ENCODE results near the gene KCNG2. TPM values are rescaled to one million over a fixed set of nuclear protein-coding genes. Genes with fewer than 3 reads are reported as not detected.

The KCNG2 gene
- polyA plus RNA-seq, 1 of the 3 experiments (the other 2 are of a cell fraction), result not detected

GRCh38 chr18:79918615-79919011, 120.9 kb downstream of the KCNG2 start:
- Histone ChIP-seq H3K27me3 (ENCODE audit: insufficient read depth) (no peaks in the 10 kb centered on the region), H3K9ac (no peak overlapping the region), H3K27ac (ENCODE audit: low read depth in 2 of 2, low read length in 1 of 2) (no peak overlapping the region), H2AFZ (ENCODE audit: low read depth) (no peak overlapping the region), H3K4me2 (no peak overlapping the region), H3K4me3 (ENCODE audit: low read depth in 2 of 2, low read length in 1 of 2) (no peak overlapping the region; a peak in 1 of 4 replicates), H3K9me2 (no peaks in the 10 kb centered on the region), H3K36me3 (replicated peaks in 1 of 2; ENCODE audit: control insufficient read depth in 1 of 2, insufficient read depth in 2 of 2, low read length in 1 of 2) (peaks cover 3 to 4% of the 10 kb centered on the region in 2 experiments), H3F3A (replicated peaks; ENCODE audit: insufficient read depth) (no peaks in the 10 kb centered on the region), H3K4me1 (ENCODE audit: control insufficient read depth in 1 of 2, insufficient read depth in 2 of 2, low read depth in 1 of 2, low read length in 1 of 2) (no peaks in the 10 kb centered on the region), H3K9me3 (no peaks in the 10 kb centered on the region), H3K79me2 (ENCODE audit: insufficient read depth) (no peaks in the 10 kb centered on the region), H4K20me1 (ENCODE audit: insufficient read depth) (no peaks in the 10 kb centered on the region)
- WGBS (ENCODE audit: low lambda C conversion rate), result 98% methylated on average over 11 of the region's 20 CpGs
- no peak for DNase-seq
- no peak for TF ChIP-seq RAD21 (IDR thresholded peaks at IDR 0.05; ENCODE audit: low read length)
- TF ChIP-seq SMC3 (IDR thresholded peaks at IDR 0.05; ENCODE audit: low read depth, low read length), result no peak
- TF ChIP-seq POLR2AphosphoS5 (IDR thresholded peaks at IDR 0.05; ENCODE audit: low read depth, low read length), result no peak
- no peak for TF ChIP-seq TEAD4 (IDR thresholded peaks at IDR 0.05; ENCODE audit: borderline replicate concordance, insufficient read depth)
- no peak for TF ChIP-seq GATA2 (CRISPR knock-in tag; IDR thresholded peaks at IDR 0.05)
- no peak for TF ChIP-seq MAX (IDR thresholded peaks at IDR 0.05; ENCODE audit: low read depth)
- TF ChIP-seq PBX3 (IDR thresholded peaks at IDR 0.05), result no peak
- TF ChIP-seq ELF1 (IDR thresholded peaks at IDR 0.05), result no peak
- no peak for TF ChIP-seq JUND (IDR thresholded peaks at IDR 0.05)
- no peak for TF ChIP-seq FOXJ3 (CRISPR knock-in tag; IDR thresholded peaks at IDR 0.05)
- no peak for TF ChIP-seq TAF1 (IDR thresholded peaks at IDR 0.05; ENCODE audit: borderline replicate concordance, low read depth, low read length)
- no peak for TF ChIP-seq REST (IDR thresholded peaks at IDR 0.05; ENCODE audit: low read depth, low read length)
- no peak for TF ChIP-seq MEF2A (IDR thresholded peaks at IDR 0.05; ENCODE audit: borderline replicate concordance, low read depth)
- TF ChIP-seq CTCF (IDR thresholded peaks at IDR 0.05), result no peak
- TF ChIP-seq RCOR1 (IDR thresholded peaks at IDR 0.05; ENCODE audit: low read length), result no peak
- TF ChIP-seq RXRA (IDR thresholded peaks at IDR 0.05; ENCODE audit: borderline replicate concordance, low read depth), result no peak
- TF ChIP-seq SIN3A (IDR thresholded peaks at IDR 0.05; ENCODE audit: borderline replicate concordance, low read depth, low read length), result no peak
- no peak for TF ChIP-seq USF2 (IDR thresholded peaks at IDR 0.05; ENCODE audit: borderline replicate concordance, low read depth, low read length)
- ChIA-PET POLR2A (no interaction called here), CTCF (no interaction called here)

All from SK-N-SH (cell line).